Left lung (tissue), 10 donors: ENCODE results near the gene CHAD. TPM values are rescaled to one million over a fixed set of nuclear protein-coding genes. Genes with fewer than 3 reads are reported as not detected.

Experiments
- ATAC-seq: fragments of 200-7000 bp; cut with Tn5 transposase; one replicate; pipeline ENCODE4 v1.9.1; 2020; ENCODE audit warnings: moderate library complexity
- DNase-seq, 4 donors: peaks; one replicate each; pipeline ENCODE4 v3.0.0-alpha.2; 2013 to 2020
- H3K27ac ChIP-seq, 2 donors: fragments of 200-600 bp; sonication (generic) in 1 of 2; one replicate each; pipeline versions ENCODE4 v1.5.0 to v1.8.0; 2020 to 2021
- H3K27me3 ChIP-seq, 2 donors: fragments of 200-600 bp; sonication (generic) in 1 of 2; one replicate each; pipeline versions ENCODE4 v1.5.0 to v1.8.0; 2020 to 2021
- H3K36me3 ChIP-seq, 2 donors: fragments of 200-600 bp; sonication (generic) in 1 of 2; one replicate each; pipeline versions ENCODE4 v1.5.0 to v1.8.0; 2020 to 2021
- H3K4me1 ChIP-seq, 2 donors: fragments of 200-600 bp; one replicate each; pipeline ENCODE4 v1.8.0; 2021
- H3K4me3 ChIP-seq, 2 donors: fragments of 200-600 bp; sonication (generic) in 1 of 2; one replicate each; pipeline versions ENCODE4 v1.5.0 to v1.8.0; 2020 to 2021; ENCODE audit warnings: mild to moderate bottlenecking in 1 of 2
- H3K9me3 ChIP-seq, 2 donors: fragments of 200-600 bp; sonication (generic) in 1 of 2; one replicate each; pipeline versions ENCODE4 v1.5.0 to v1.8.0; 2020 to 2021
- CTCF ChIP-seq, 2 donors: fragments of 200-600 bp; sonication (generic) in 1 of 2; IDR thresholded peaks; one replicate each; pipeline versions ENCODE4 v1.5.0 to v1.8.0; 2021; ENCODE audit warnings: antibody characterized with exemption in 2 of 2
- intact Hi-C, 2 donors: fragments of 100-400 bp; cut with DNase I; formaldehyde crosslinking; loops; one replicate each; pipeline versions ENCODE4 v1.11.2 to v1.14.2; 2022
- polyA plus RNA-seq, 6 donors: library from polyadenylated mRNA; unstranded; fragments of 120-200 nt; gene quantifications; one replicate each; pipeline ENCODE4 v1.2.1, GENCODE V29; 2013; ENCODE audit not compliant: insufficient read length in 6 of 6
- total RNA-seq, 2 donors: library from RNA; stranded (reverse); fragmentation: NEBNext Ultra II Directional; extraction: Animal tissue kit (Norgen Biotek cat#: 25700); gene quantifications; one replicate each; pipeline ENCODE4 v1.2.1, GENCODE V29; 2021
- donor health status: DM: no; HTN: yes; CAD: no.
- donor health status: DM: no; HTN: no; CAD: no.

The CHAD gene
- total and polyA plus RNA-seq, 8 donors, result 0.17 to 9.8 (median 5.2) TPM

GRCh38 chr17:50467855-50468303, 801 bp downstream of the CHAD start:
- intact Hi-C loops, result no loop called here

GRCh38 chr17:50467114-50467854, 1.4 kb downstream of the CHAD start:
- Histone ChIP-seq H3K27ac (no peak overlapping the region), H3K36me3 (peaks cover 0 to 19% of the 10 kb centered on the region in 2 donors), H3K9me3 (no peaks in the 10 kb centered on the region), H3K4me3 (no peak overlapping the region), H3K27me3 (peaks cover 12 to 29% of the 10 kb centered on the region in 2 donors), H3K4me1 (peaks cover 0 to 14% of the 10 kb centered on the region in 2 donors)
- TF ChIP-seq CTCF (IDR thresholded peaks at IDR 0.05), result no peak
- intact Hi-C loops, result no loop called here
- DNase-seq, result peak in 2 of 4 donors; percentile 15 to 24
- ATAC-seq, result no peak

More at GRCh38 chr17:50467855-50468303, 801 bp downstream of the CHAD start:
- Histone ChIP-seq H3K9me3 (no peaks in the 10 kb centered on the region), H3K36me3 (peaks cover 0 to 17% of the 10 kb centered on the region in 2 donors), H3K4me3 (no peak overlapping the region), H3K27ac (no peak overlapping the region), H3K27me3 (peaks cover 12 to 29% of the 10 kb centered on the region in 2 donors), H3K4me1 (peaks cover 0 to 14% of the 10 kb centered on the region in 2 donors)
- peak in 2 of 4 donors; percentile 27 to 37 for DNase-seq
- TF ChIP-seq CTCF (IDR thresholded peaks at IDR 0.05), result no peak
- no peak for ATAC-seq

GRCh38 chr17:50466371-50467113, 2.1 kb downstream of the CHAD start:
- TF ChIP-seq CTCF (IDR thresholded peaks at IDR 0.05), result no peak

GRCh38 chr17:50465635-50466034, 3.0 kb downstream of the CHAD start:
- Histone ChIP-seq H3K4me1 (peaks cover 0 to 14% of the 10 kb centered on the region in 2 donors), H3K27ac (no peak overlapping the region), H3K9me3 (no peaks in the 10 kb centered on the region), H3K36me3 (peaks cover 0 to 12% of the 10 kb centered on the region in 2 donors), H3K27me3 (peaks cover 12 to 29% of the 10 kb centered on the region in 2 donors), H3K4me3 (no peak overlapping the region)
- intact Hi-C loops, result no loop called here
- no peak for TF ChIP-seq CTCF (IDR thresholded peaks at IDR 0.05)
- ATAC-seq, result no peak
- DNase-seq, result peak in 1 of 4 donors; percentile 16

More at GRCh38 chr17:50466371-50467113, 2.1 kb downstream of the CHAD start:
- H3K27me3 ChIP-seq, result peaks cover 12 to 29% of the 10 kb centered on the region in 2 donors
- intact Hi-C loops, result no loop called here
- H3K4me3 ChIP-seq, result no peak overlapping the region
- DNase-seq (peak in 1 of 4 donors; percentile 50), ATAC-seq (no peak)
- H3K36me3 ChIP-seq, result peaks cover 0 to 18% of the 10 kb centered on the region in 2 donors
- H3K4me1 ChIP-seq, result peaks cover 0 to 14% of the 10 kb centered on the region in 2 donors
- H3K9me3 ChIP-seq, result no peaks in the 10 kb centered on the region
- no peak overlapping the region for H3K27ac ChIP-seq

- Histone ChIP-seq H3K36me3 (peaks cover 0 to 12% of the 10 kb centered on the region in 2 donors), H3K27ac (no peak overlapping the region), H3K27me3 (peaks cover 12 to 29% of the 10 kb centered on the region in 2 donors), H3K4me3 (no peak overlapping the region), H3K4me1 (peaks cover 0 to 14% of the 10 kb centered on the region in 2 donors), H3K9me3 (no peaks in the 10 kb centered on the region)
- ATAC-seq (no peak), DNase-seq (peak in 1 of 4 donors; percentile 46)
- intact Hi-C loops, result no loop called here
- TF ChIP-seq CTCF (IDR thresholded peaks at IDR 0.05), result no peak
These were observed 3.5 kb downstream of the CHAD start for GRCh38 chr17:50465171-50465570.
